Trophoblast cell (in vitro differentiated cells and primary cell): Measurements from ENCODE around the gene DEFB131B.
"Not testable (repeated sequence)": the region's sequence is repeated elsewhere in the genome, so short reads cannot be mapped to it uniquely, and the experiment has no call there.

Experiments used
- DNase-seq, 2 donors: peaks; one replicate each; pipeline ENCODE4 v3.0.0-alpha.2; 2016
- H2AFZ ChIP-seq: 2 replicates; pipeline ENCODE4 v1.6.1; 2013; ENCODE audit warnings: low read length, moderate library complexity, mild to moderate bottlenecking; ENCODE audit not compliant: insufficient read depth, poor library complexity
- H2AK5ac ChIP-seq: 2 replicates; pipeline ENCODE4 v1.6.1; 2013; ENCODE audit warnings: mild to moderate bottlenecking, low read length
- H2BK120ac ChIP-seq: 2 replicates; pipeline ENCODE4 v1.6.1; 2013; ENCODE audit warnings: low read length, mild to moderate bottlenecking, moderate library complexity; ENCODE audit not compliant: insufficient read depth, poor library complexity
- H2BK12ac ChIP-seq: 2 replicates; pipeline ENCODE4 v1.6.1; 2013; ENCODE audit warnings: mild to moderate bottlenecking, low read length, moderate library complexity
- H2BK5ac ChIP-seq: 2 replicates; pipeline ENCODE4 v1.6.1; 2013; ENCODE audit warnings: low read length, low read depth, moderate library complexity, mild to moderate bottlenecking; ENCODE audit not compliant: poor library complexity
- H3K14ac ChIP-seq: 2 replicates; pipeline ENCODE4 v1.6.1; 2013; ENCODE audit warnings: mild to moderate bottlenecking, low read length
- H3K18ac ChIP-seq: 2 replicates; pipeline ENCODE4 v1.6.1; 2013; ENCODE audit warnings: mild to moderate bottlenecking, low read length
- H3K23ac ChIP-seq: 2 replicates; pipeline ENCODE4 v1.6.1; 2013; ENCODE audit warnings: low read length
- H3K27ac ChIP-seq: 2 replicates; pipeline ENCODE4 v1.5.1; 2013; ENCODE audit warnings: low read depth, mild to moderate bottlenecking, inconsistent platforms, low read length, moderate library complexity
- H3K27me3 ChIP-seq: 2 replicates; pipeline ENCODE4 v1.6.1; 2013; ENCODE audit warnings: inconsistent platforms, mild to moderate bottlenecking, low read length, moderate library complexity; ENCODE audit not compliant: insufficient read depth
- H3K36me3 ChIP-seq, 2 experiments: 1 replicate in 1 of 2; 2 replicates in 1 of 2; pipeline ENCODE4 v1.6.1; 2013; ENCODE audit warnings: low read length in 2 of 2, mild to moderate bottlenecking in 2 of 2, moderate library complexity in 1 of 2; ENCODE audit not compliant: insufficient read depth in 2 of 2, control insufficient read depth in 1 of 2
- H3K4ac ChIP-seq: 2 replicates; pipeline ENCODE4 v1.6.1; 2013; ENCODE audit warnings: low read depth, mild to moderate bottlenecking, low read length, moderate library complexity
- H3K4me1 ChIP-seq, 2 experiments: 1 replicate in 1 of 2; 2 replicates in 1 of 2; pipeline ENCODE4 v1.6.1; 2013; ENCODE audit warnings: low read length in 2 of 2, mild to moderate bottlenecking in 2 of 2, moderate library complexity in 1 of 2; ENCODE audit not compliant: insufficient read depth in 2 of 2, control insufficient read depth in 1 of 2
- H3K4me2 ChIP-seq: 2 replicates; pipeline ENCODE4 v1.6.1; 2013; ENCODE audit warnings: inconsistent platforms, mild to moderate bottlenecking, low read length, moderate library complexity
- H3K4me3 ChIP-seq: 2 replicates; pipeline ENCODE4 v1.5.1; 2013; ENCODE audit warnings: mild to moderate bottlenecking, low read depth, low read length, inconsistent platforms
- H3K79me1 ChIP-seq: one replicate; pipeline ENCODE4 v1.6.1; 2013; ENCODE audit warnings: low read length
- H3K79me2 ChIP-seq: 2 replicates; pipeline ENCODE4 v1.6.1; 2013; ENCODE audit warnings: low read length, mild to moderate bottlenecking; ENCODE audit not compliant: control insufficient read depth, insufficient read depth, poor library complexity
- H3K9ac ChIP-seq: 2 replicates; pipeline ENCODE4 v1.6.1; 2013; ENCODE audit warnings: mild to moderate bottlenecking, low read length
- H3K9me3 ChIP-seq: 2 replicates; pipeline ENCODE4 v1.6.1; 2013; ENCODE audit warnings: low read depth, mild to moderate bottlenecking, control low read depth, inconsistent platforms, low read length; ENCODE audit not compliant: insufficient read depth
- H4K12ac ChIP-seq: 2 replicates; pipeline ENCODE4 v1.6.1; 2013; ENCODE audit warnings: low read depth, mild to moderate bottlenecking, low read length, moderate library complexity
- H4K8ac ChIP-seq: 2 replicates; pipeline ENCODE4 v1.6.1; 2013; ENCODE audit warnings: low read depth, mild to moderate bottlenecking, low read length, moderate library complexity
- H4K91ac ChIP-seq: one replicate; pipeline ENCODE4 v1.6.1; 2013; ENCODE audit warnings: low read depth, mild to moderate bottlenecking, low read length, moderate library complexity
- WGBS: extraction: QIAGEN DNeasy Blood & Tissue Kit; methylation state at CpG from one replicate; pipeline ENCODE4 v1.1.7; 2013; ENCODE audit warnings: missing lambda C conversion rate; ENCODE audit not compliant: insufficient read length, insufficient coverage; ENCODE audit errors: extremely low coverage; 5-methylcytosine and 5-hydroxymethylcytosine counted together

DEFB131B gene

GRCh38 chr11:71888335-71889010, 10.2 kb downstream of the DEFB131B start:
- not testable (repeated sequence) for H3K79me2 ChIP-seq, H2BK5ac ChIP-seq, H4K91ac ChIP-seq, H3K14ac ChIP-seq, H3K4me2 ChIP-seq, H3K18ac ChIP-seq, H3K23ac ChIP-seq, H2AFZ ChIP-seq, H3K4ac ChIP-seq, H3K9me3 ChIP-seq, H4K8ac ChIP-seq, H3K27me3 ChIP-seq, H3K4me3 ChIP-seq, H3K4me1 ChIP-seq, H2BK120ac ChIP-seq, H2AK5ac ChIP-seq, H3K79me1 ChIP-seq, H4K12ac ChIP-seq, H2BK12ac ChIP-seq, H3K36me3 ChIP-seq, H3K27ac ChIP-seq, DNase-seq, H3K9ac ChIP-seq
- WGBS = no CpG with 5 or more reads among the region's 14 CpGs

GRCh38 chr11:71889181-71889872, 11.1 kb downstream of the DEFB131B start:
- H2AK5ac ChIP-seq, H2AFZ ChIP-seq, H4K8ac ChIP-seq, H2BK5ac ChIP-seq, H3K4me3 ChIP-seq, H3K27me3 ChIP-seq, H4K12ac ChIP-seq, H3K4me1 ChIP-seq, H2BK12ac ChIP-seq, H3K79me1 ChIP-seq, H3K4ac ChIP-seq, H3K27ac ChIP-seq, H3K18ac ChIP-seq, H3K4me2 ChIP-seq, H3K9me3 ChIP-seq, H3K36me3 ChIP-seq, H3K79me2 ChIP-seq, H3K23ac ChIP-seq, H3K9ac ChIP-seq: not testable (repeated sequence)
- Histone ChIP-seq H4K91ac (peak overlapping the region; percentile 11), H3K14ac (peak overlapping the region; percentile 8), H2BK120ac (peak overlapping the region; percentile 37)
- peak; percentile 56 to 74 for DNase-seq
- WGBS = no CpG with 5 or more reads among the region's 14 CpGs

GRCh38 chr11:71895961-71896360, 17.7 kb downstream of the DEFB131B start:
- H3K9me3 ChIP-seq = peaks cover 4% of the 10 kb centered on the region
- H4K8ac ChIP-seq = no peak overlapping the region
- no peak overlapping the region for H3K18ac ChIP-seq
- H2AFZ ChIP-seq = no peak overlapping the region
- no peak overlapping the region for H2BK120ac ChIP-seq
- H3K9ac ChIP-seq = no peak overlapping the region
- no peak for DNase-seq
- no peak overlapping the region for H3K23ac ChIP-seq
- no peaks in the 10 kb centered on the region for H3K79me1 ChIP-seq
- H3K14ac ChIP-seq = no peak overlapping the region
- H4K91ac ChIP-seq = no peak overlapping the region
- H2BK12ac ChIP-seq = no peak overlapping the region
- no peak overlapping the region for H2AK5ac ChIP-seq
- H3K4me3 ChIP-seq = no peak overlapping the region
- no peak overlapping the region for H4K12ac ChIP-seq
- WGBS = no CpG with 5 or more reads among the region's 12 CpGs
- no peaks in the 10 kb centered on the region for H3K27me3 ChIP-seq
- H3K36me3 ChIP-seq = no peaks in the 10 kb centered on the region
- H3K4ac ChIP-seq = no peak overlapping the region
- no peaks in the 10 kb centered on the region for H3K79me2 ChIP-seq
- no peak overlapping the region for H2BK5ac ChIP-seq
- no peak overlapping the region for H3K27ac ChIP-seq
- no peaks in the 10 kb centered on the region for H3K4me1 ChIP-seq
- H3K4me2 ChIP-seq = no peak overlapping the region

- not testable (repeated sequence) for H3K4ac ChIP-seq, H4K8ac ChIP-seq, H4K12ac ChIP-seq, H3K36me3 ChIP-seq, H3K14ac ChIP-seq, H3K79me1 ChIP-seq, H2AK5ac ChIP-seq, DNase-seq, H2BK5ac ChIP-seq, H3K9ac ChIP-seq, H3K27ac ChIP-seq, H3K18ac ChIP-seq, H3K4me1 ChIP-seq, H3K23ac ChIP-seq, H4K91ac ChIP-seq, H2AFZ ChIP-seq, H2BK120ac ChIP-seq, H3K9me3 ChIP-seq, H2BK12ac ChIP-seq, H3K27me3 ChIP-seq, H3K4me2 ChIP-seq, H3K4me3 ChIP-seq, H3K79me2 ChIP-seq
- WGBS = no CpG with 5 or more reads among the region's 14 CpGs
Observed at GRCh38 chr11:71901137-71901536, 22.9 kb downstream of the DEFB131B start.
